Stomach (tissue), 19 donors: ENCODE results near the gene RNPEPL1. TPM values are rescaled to one million over a fixed set of nuclear protein-coding genes. Genes with fewer than 3 reads are reported as not detected.

Experiments used
- DNase-seq, 2 donors: peaks; one replicate each; pipeline versions ENCODE4 v3.0.0 to v3.0.0-alpha.2; 2013 to 2019
- H3K27ac ChIP-seq, 5 donors: fragments of 200-600 bp in 4 of 5; sonication (generic) in 4 of 5; one replicate each; pipeline ENCODE4 v1.5.1; 2013 to 2019; ENCODE audit warnings: mild to moderate bottlenecking in 1 of 5, moderate library complexity in 1 of 5
- H3K27me3 ChIP-seq, 3 donors: fragments of 200-600 bp; sonication (generic); one replicate each; pipeline ENCODE4 v1.5.1; 2017 to 2019; ENCODE audit warnings: mixed run types in 1 of 3
- H3K36me3 ChIP-seq, 4 donors: fragments of 200-600 bp; sonication (generic); 1 replicate in 3 of 4; 2 replicates in 1 of 4; pipeline ENCODE4 v1.5.1; 2016 to 2019
- H3K4me1 ChIP-seq, 4 donors: fragments of 200-600 bp; sonication (generic); one replicate each; pipeline ENCODE4 v1.5.1; 2016 to 2019
- H3K4me3 ChIP-seq, 4 donors: fragments of 200-600 bp; sonication (generic) in 3 of 4; one replicate each; pipeline ENCODE4 v1.5.1; 2016 to 2019; ENCODE audit warnings: mild to moderate bottlenecking in 1 of 4
- H3K9me3 ChIP-seq, 4 donors: fragments of 200-600 bp; sonication (generic); one replicate each; pipeline ENCODE4 v1.5.1; 2016 to 2019
- EP300 ChIP-seq: sonication (generic); formaldehyde crosslinking; IDR thresholded peaks from one replicate; pipeline ENCODE4 v1.6.1; 2017; ENCODE audit warnings: antibody characterized with exemption
- POLR2A ChIP-seq, 4 donors: fragments of 450-650 bp; IDR thresholded peaks; one replicate each; pipeline ENCODE4 v1.6.1; 2016; ENCODE audit warnings: antibody characterized with exemption in 4 of 4, control low read depth in 2 of 4, mild to moderate bottlenecking in 1 of 4, moderate library complexity in 1 of 4
- POLR2AphosphoS5 ChIP-seq, 3 donors: sonication (generic); formaldehyde crosslinking; IDR thresholded peaks; one replicate each; pipeline ENCODE4 v1.6.1; 2016; ENCODE audit warnings: antibody characterized with exemption in 3 of 3
- WGBS, 5 donors: extraction: QIAGEN DNeasy Blood & Tissue Kit in 3 of 5; methylation state at CpG; one replicate each; pipeline versions ENCODE4 v1.1.5 to v1.1.7; 2013 to 2018; 5-methylcytosine and 5-hydroxymethylcytosine counted together
- intact Hi-C: fragments of 100-400 bp; cut with DNase I; formaldehyde crosslinking; loops from one replicate; pipeline ENCODE4 v1.15.1; 2023; ENCODE audit warnings: low total_unique reads
- long read RNA-seq, 10 donors: transcript quantifications; one replicate each; lab custom pipeline, GENCODE V29; 2026
- polyA plus RNA-seq, 3 donors: library from polyadenylated mRNA; stranded (reverse); fragments of 200-250 nt; gene quantifications; one replicate each; pipeline ENCODE4 v1.2.3, GENCODE V29; 2013
- total RNA-seq, 5 donors: library from RNA; depleted of rRNA; stranded (reverse); fragments of >200 nt; gene quantifications; one replicate each; pipeline versions ENCODE4 v1.1.0 to v1.2.3, GENCODE V29; 2014 to 2016
- TF ChIP-seq, protein P1 (sequence below), 7 experiments: fragments of 450-650 bp in 4 of 7; fragments of 200-600 bp in 3 of 7; sonication (generic) in 3 of 7; IDR thresholded peaks; one replicate each; pipeline ENCODE4 v1.5.1; 2016 to 2019; ENCODE audit warnings: antibody characterized with exemption in 7 of 7, control low read depth in 2 of 7, mild to moderate bottlenecking in 1 of 7
- donor health status: healthy with polysubstance abuse.
- donor health status: Bipolar disorder and iron deficiency.
- donor health status: healthy.

Gene RNPEPL1, protein sequence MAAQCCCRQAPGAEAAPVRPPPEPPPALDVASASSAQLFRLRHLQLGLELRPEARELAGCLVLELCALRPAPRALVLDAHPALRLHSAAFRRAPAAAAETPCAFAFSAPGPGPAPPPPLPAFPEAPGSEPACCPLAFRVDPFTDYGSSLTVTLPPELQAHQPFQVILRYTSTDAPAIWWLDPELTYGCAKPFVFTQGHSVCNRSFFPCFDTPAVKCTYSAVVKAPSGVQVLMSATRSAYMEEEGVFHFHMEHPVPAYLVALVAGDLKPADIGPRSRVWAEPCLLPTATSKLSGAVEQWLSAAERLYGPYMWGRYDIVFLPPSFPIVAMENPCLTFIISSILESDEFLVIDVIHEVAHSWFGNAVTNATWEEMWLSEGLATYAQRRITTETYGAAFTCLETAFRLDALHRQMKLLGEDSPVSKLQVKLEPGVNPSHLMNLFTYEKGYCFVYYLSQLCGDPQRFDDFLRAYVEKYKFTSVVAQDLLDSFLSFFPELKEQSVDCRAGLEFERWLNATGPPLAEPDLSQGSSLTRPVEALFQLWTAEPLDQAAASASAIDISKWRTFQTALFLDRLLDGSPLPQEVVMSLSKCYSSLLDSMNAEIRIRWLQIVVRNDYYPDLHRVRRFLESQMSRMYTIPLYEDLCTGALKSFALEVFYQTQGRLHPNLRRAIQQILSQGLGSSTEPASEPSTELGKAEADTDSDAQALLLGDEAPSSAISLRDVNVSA
- 100 to 1,000 TPM in 3 of 5 donors, 10 to 100 TPM in 2; 32.7 to 196 (median 145) TPM for total RNA-seq
- polyA plus RNA-seq: 100 to 1,000 TPM in 2 of 3 donors, 10 to 100 TPM in 1; 93.9 to 136 (median 113) TPM
- long read RNA-seq, donor 1, full-length matches to known transcripts: 5 of 19 reads
- long read RNA-seq, donor 1, partial matches to known transcripts: 14 of 19 reads
- long read RNA-seq, donor 1, other reads (novel, unspliced or antisense): 0 of 19 reads
- long read RNA-seq, donor 2, full-length matches to known transcripts: 9 of 24 reads
- long read RNA-seq, donor 2, partial matches to known transcripts: 15 of 24 reads
- long read RNA-seq, donor 2, other reads (novel, unspliced or antisense): 0 of 24 reads
- long read RNA-seq, donor 3, full-length matches to known transcripts: 7 of 7 reads
- long read RNA-seq, donor 3, partial matches to known transcripts: 0 of 7 reads
- long read RNA-seq, donor 3, other reads (novel, unspliced or antisense): 0 of 7 reads
- long read RNA-seq, donor 4: 0 reads
- long read RNA-seq, donor 5, full-length matches to known transcripts: 14 of 14 reads
- long read RNA-seq, donor 5, partial matches to known transcripts: 0 of 14 reads
- long read RNA-seq, donor 5, other reads (novel, unspliced or antisense): 0 of 14 reads
- long read RNA-seq, donor 6: 0 reads
- long read RNA-seq, donor 7, full-length matches to known transcripts: 11 of 74 reads
- long read RNA-seq, donor 7, partial matches to known transcripts: 63 of 74 reads
- long read RNA-seq, donor 7, other reads (novel, unspliced or antisense): 0 of 74 reads
- long read RNA-seq, donor 8, full-length matches to known transcripts: 13 of 13 reads
- long read RNA-seq, donor 8, partial matches to known transcripts: 0 of 13 reads
- long read RNA-seq, donor 8, other reads (novel, unspliced or antisense): 0 of 13 reads
- long read RNA-seq, donor 9, full-length matches to known transcripts: 2 of 2 reads
- long read RNA-seq, donor 9, partial matches to known transcripts: 0 of 2 reads
- long read RNA-seq, donor 9, other reads (novel, unspliced or antisense): 0 of 2 reads
- long read RNA-seq, donor 10, full-length matches to known transcripts: 3 of 3 reads
- long read RNA-seq, donor 10, partial matches to known transcripts: 0 of 3 reads
- long read RNA-seq, donor 10, other reads (novel, unspliced or antisense): 0 of 3 reads

DNA sequence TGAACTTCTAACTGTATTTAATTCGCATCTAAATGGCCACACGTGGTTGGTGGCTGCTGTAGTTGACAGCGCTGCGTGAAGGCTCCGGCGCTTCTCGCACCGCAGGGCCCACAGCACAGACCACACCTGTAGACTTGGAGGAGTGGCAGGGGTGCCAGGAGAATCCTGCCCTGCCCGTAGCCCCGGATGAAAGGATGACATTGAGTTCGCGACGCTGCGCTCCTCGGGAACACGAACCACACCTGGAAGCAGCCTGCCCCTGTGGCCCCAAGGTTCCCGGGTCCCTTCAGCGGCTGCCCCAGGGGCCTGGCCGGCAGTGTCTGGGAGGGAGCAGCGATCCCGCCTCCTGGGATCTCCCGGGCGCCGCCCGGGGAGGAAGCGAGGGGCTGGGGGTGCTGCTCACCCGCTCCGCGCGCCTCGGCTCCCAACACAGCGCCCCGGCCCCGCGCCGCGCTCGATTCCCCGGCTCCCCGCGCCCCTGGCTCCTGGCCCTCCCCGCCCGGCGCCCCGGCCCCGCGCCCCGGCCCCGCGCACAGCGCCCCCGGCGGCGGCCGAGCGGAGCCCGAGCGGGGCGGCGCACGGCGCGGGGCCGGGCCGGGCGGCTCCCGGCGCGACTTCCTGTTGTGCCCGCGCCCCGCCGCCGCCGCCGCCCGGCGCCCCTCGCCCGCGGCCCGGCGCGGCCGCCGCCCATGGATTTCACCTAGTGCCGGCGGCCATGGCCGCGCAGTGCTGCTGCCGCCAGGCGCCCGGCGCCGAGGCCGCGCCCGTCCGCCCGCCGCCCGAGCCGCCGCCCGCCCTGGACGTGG is at the start of gene RNPEPL1:
TSS of gene RNPEPL1 (plus strand) at position 613 of the 806 bp plus-strand sequence. CDS start at position 716, 103 bp downstream.
- TF ChIP-seq POLR2AphosphoS5 (IDR thresholded peaks at IDR 0.05): peak in 2 of 3 donors; percentile 6 to 33
- no peak for TF ChIP-seq POLR2A (IDR thresholded peaks at IDR 0.05)
- Histone ChIP-seq H3K9me3 (no peaks in the 10 kb centered on the region), H3K27ac (peak within 1 kb of the TSS; percentile 95 to 98 (median 96)), H3K4me1 (peaks cover 54 to 89% (median 79%) of the 10 kb centered on the region in 4 donors), H3K4me3 (peak within 1 kb of the TSS; percentile 72 to 92 (median 84)), H3K36me3 (peaks cover 5 to 23% (median 10%) of the 10 kb centered on the region in 4 donors), H3K27me3 (no peaks in the 10 kb centered on the region)
- DNase-seq: peak; percentile 60 to 81
- WGBS, 5 donors: 0 to 1% (median 0%) methylated on average over 16 to 105 of the region's 106 CpGs
- intact Hi-C loops: no loop called here

DNA sequence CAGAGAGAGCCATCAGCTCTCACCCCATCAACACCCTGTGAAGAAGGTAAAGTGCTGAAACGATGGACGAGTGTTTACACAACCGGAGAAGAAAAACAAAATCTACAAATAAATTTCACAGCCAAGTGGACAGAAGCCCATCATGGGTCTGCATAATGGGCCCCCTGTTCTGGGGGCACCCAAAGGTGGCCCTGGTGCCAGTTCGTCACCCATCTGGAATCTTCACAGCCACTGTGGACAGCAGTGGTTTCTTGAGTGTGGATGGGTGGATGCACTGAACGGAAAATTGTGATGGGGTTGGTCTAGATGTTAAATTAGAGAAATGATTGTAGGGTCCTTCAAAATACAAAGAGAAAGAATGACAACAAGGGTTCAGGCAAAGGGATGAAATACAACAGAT is 49.3 kb upstream of the RNPEPL1 start:
- Histone ChIP-seq H3K9me3 (no peaks in the 10 kb centered on the region), H3K27ac (no peak overlapping the region), H3K4me1 (peaks cover 5 to 17% (median 13%) of the 10 kb centered on the region in 4 donors), H3K27me3 (peaks cover 0 to 16% (median 0%) of the 10 kb centered on the region in 3 donors), H3K4me3 (no peak overlapping the region), H3K36me3 (peaks cover 0 to 23% (median 19%) of the 10 kb centered on the region in 4 donors)
- 84 to 94% (median 92%) methylated on average over 5 of the region's 5 CpGs for WGBS, 5 donors
- intact Hi-C loops: no loop called here
- DNase-seq: no peak
- TF ChIP-seq POLR2A (IDR thresholded peaks at IDR 0.05) (no peak), EP300 (no peak), POLR2AphosphoS5 (IDR thresholded peaks at IDR 0.05) (no peak)
- TF ChIP-seq, protein P1, sequence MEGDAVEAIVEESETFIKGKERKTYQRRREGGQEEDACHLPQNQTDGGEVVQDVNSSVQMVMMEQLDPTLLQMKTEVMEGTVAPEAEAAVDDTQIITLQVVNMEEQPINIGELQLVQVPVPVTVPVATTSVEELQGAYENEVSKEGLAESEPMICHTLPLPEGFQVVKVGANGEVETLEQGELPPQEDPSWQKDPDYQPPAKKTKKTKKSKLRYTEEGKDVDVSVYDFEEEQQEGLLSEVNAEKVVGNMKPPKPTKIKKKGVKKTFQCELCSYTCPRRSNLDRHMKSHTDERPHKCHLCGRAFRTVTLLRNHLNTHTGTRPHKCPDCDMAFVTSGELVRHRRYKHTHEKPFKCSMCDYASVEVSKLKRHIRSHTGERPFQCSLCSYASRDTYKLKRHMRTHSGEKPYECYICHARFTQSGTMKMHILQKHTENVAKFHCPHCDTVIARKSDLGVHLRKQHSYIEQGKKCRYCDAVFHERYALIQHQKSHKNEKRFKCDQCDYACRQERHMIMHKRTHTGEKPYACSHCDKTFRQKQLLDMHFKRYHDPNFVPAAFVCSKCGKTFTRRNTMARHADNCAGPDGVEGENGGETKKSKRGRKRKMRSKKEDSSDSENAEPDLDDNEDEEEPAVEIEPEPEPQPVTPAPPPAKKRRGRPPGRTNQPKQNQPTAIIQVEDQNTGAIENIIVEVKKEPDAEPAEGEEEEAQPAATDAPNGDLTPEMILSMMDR (IDR thresholded peaks at IDR 0.05): no peak

DNA sequence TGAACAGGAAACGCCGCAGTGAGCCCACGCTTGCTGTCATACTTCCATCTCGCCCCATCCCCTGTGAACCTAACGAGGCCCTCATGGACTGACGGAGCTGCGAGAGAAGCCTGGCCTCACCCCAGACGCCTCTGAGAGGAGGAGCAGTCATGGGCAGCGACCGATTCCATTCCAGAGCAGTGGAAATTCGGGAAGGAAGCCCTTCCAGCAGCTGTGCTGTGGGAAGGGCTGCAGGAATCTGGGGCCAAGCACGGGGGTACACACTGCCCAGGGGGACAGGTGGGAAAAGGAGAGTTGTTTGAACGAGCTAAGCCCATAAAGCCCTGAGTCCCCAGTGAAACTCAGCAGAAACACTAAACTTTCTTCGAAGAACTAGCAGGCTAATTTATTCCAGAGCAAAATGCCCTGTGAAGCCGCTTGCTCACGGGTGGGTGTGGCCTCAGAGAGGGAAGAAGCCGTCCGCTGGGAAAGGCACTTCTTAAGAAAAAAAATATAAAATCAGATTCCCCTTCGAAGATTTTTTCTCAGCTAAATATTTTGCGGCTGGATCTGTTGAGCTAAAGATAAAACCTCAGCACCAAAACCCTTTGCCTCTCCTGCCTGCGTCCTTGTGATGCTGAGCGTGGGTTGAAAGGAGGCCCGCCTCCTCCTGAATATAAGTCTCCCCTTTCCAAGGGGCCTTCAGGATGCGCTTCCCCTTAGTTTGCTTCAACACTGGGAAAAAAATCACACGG is 48.7 kb upstream of the RNPEPL1 start:
- Histone ChIP-seq H3K27me3 (peaks cover 0 to 16% (median 0%) of the 10 kb centered on the region in 3 donors), H3K9me3 (peaks cover 0 to 6% (median under 1%) of the 10 kb centered on the region in 4 donors), H3K4me3 (peak overlapping the region in 1 of 4 donors; percentile 2), H3K4me1 (peaks cover 5 to 16% (median 12%) of the 10 kb centered on the region in 4 donors), H3K36me3 (peaks cover 3 to 29% (median 25%) of the 10 kb centered on the region in 4 donors), H3K27ac (no peak overlapping the region)
- intact Hi-C loops: no loop called here
- 51 to 58% (median 53%) methylated on average over 25 of the region's 25 CpGs for WGBS, 5 donors
- no peak for TF ChIP-seq POLR2A (IDR thresholded peaks at IDR 0.05)
- no peak for TF ChIP-seq POLR2AphosphoS5 (IDR thresholded peaks at IDR 0.05)
- no peak for TF ChIP-seq EP300
- TF ChIP-seq, protein P1 (IDR thresholded peaks at IDR 0.05): no peak
- peak in 1 of 2 donors; percentile 26 for DNase-seq
